Measurements from ENCODE around the gene KIAA0753.

KIAA0753 gene

DNA sequence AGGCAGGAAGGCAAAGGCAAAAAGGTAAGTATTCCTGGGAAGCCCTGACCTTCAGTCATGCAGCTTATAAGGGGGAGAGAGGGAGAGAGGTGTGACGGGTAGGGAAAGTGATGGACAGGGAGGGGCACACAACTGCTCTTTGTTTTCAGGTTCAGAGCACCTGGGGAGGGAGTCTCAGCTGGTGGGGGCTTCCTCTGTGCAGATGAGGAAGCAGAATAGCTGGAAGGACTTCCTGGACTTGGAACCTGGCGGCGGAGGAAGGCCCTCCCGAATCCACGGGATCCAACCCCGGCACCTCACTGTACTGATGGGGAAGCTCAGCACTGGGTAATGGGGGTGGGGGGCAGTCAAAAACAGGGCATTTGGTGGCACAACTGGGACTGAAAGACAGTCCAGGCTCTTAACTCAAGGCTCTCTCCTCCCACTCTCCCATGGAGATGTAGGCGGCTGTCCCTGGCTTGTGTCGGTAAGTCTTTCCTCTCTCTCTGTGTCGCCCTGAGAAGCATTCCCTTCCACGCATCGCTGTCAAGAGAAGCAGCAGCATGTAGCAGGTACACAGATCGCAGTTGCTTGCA, 72.2 kb downstream of the KIAA0753 start:
- DNase-seq, result no peak

DNA sequence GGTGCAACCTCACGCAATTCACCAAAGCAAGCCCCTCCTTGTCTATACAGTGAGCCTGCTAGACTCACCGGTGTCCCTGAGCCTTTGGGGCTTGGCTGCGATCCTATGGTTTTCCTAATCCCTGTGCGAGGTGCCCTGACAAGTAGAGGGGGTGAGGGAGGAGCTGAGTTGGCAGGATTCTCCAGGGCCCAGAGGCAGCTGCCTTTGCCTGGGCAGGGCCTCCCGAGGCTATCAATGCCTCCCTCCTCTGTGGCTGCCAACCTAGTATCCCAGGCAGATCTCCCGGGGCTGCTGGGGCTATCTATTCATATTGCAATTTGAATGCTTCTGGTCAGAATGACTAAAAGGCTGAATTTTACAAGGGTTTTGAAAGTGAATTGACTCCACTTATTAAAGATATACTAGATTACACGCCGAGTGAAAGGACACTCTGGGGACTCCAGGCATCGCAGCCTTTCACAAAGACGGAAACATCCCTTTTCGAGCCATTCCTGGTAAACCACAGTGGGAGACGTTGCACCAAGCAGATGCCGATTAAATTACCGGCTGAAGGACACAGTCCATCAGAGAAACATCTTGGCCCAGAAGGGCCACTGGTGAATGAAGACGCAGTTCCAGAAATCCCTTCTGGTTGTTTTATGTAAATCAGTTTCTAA, 72.9 kb downstream of the KIAA0753 start:
- DNase-seq, result no peak

DNA sequence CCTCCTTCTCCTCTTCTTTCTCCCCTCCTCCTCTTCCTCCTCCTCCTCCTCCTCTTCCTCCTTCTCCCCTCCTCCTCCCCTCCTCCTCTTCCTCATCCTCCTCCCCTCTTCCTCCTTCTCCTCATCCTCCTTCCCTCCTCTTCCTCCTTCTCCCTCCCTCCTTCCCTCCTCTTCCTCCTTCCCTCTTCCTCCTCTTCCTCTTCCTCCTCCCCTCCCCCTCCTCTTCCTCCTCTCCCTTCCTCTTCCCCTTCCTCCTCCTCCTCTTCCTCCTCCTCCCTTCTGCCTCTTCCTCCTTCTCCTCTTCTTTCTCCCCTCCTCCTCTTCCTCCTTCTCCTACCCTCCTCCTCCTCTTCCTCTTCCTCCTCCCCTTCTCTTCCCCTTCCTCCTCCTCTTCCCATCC, 79.1 kb downstream of the KIAA0753 start:
- no peak for DNase-seq

GRCh38 chr17:6560496-6560895, 80.0 kb downstream of the KIAA0753 start:
- no peak for DNase-seq

DNA sequence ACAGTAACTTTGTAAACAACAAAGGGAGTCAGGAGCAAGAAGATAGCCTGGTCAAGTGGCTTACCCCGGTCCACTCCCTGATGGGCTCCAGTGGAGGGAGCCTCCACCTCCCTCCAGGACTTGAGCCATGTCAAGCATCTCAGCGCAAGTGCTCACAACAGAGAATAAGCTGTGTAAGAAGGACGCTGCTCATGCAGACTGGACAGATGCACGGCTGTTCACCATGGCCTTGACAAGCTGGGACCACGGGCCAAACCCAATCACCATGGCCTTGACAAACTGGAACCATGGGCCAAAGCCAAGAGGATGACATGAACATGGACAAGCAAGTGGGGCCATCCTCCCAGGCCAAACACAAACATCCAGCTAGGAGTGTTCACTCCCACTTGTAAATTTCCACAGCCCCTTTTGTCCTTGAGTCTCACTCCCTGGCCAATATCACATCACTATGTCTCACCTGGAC, 80.7 kb downstream of the KIAA0753 start:
- no peak for DNase-seq

GRCh38 chr17:6558932-6559752, 81.4 kb downstream of the KIAA0753 start:
- DNase-seq, result no peak

DNA sequence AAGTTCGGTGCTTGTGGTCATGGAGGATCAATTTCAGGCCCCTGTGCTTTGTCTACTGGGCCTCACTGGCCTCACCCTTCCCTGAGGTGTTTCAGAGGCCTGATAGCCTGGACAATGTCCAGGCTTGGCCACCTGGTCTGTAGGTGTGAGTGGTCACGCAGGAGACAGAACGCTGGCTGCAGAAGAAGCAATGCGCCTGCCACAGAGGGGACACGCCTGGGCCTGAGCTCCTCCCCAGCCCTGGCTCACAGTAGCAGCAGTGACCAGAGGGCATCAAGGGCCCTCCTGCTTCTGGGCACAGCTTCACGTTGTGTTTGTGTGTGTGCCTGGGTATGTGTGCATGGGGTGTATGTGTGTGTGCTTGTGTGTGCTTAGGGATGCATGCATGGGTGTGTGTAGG, 82.2 kb downstream of the KIAA0753 start:
- DNase-seq, result no peak

DNA sequence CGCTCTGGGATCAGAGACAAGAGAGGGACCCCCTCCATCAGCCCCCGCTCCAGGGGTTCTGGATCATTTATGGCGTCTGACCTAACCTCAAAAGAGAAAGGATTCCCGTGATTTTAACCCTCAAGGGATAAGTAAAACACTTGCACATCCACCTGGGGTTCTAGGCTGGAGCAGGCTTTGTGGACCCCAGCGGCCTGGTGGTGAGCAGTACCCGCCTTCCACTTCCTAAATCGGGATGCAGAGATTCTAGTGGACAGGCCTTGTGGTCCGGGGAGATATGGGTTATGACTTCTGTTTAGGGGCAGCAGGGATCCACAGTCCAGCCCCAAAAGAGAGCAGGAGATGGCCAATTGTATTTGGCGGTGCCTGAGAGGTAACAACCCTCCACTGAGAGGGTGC, 83.5 kb downstream of the KIAA0753 start:
- no peak for DNase-seq

GRCh38 chr17:6556121-6557039, 84.1 kb downstream of the KIAA0753 start, which contains the start of gene PITPNM3:
TSS of gene PITPNM3 (minus strand) at chr17:6556555. CDS start at chr17:6556406, 149 bp downstream.
- peak; percentile 59 for DNase-seq

GRCh38 chr17:6555331-6556120, 85.0 kb downstream of the KIAA0753 start:
- peak; percentile 72 for DNase-seq

GRCh38 chr17:6554871-6555330, 85.6 kb downstream of the KIAA0753 start:
- DNase-seq, result peak; percentile 55

- DNase-seq, result no peak
Observed at GRCh38 chr17:6554342-6554741, 86.2 kb downstream of the KIAA0753 start.

DNA sequence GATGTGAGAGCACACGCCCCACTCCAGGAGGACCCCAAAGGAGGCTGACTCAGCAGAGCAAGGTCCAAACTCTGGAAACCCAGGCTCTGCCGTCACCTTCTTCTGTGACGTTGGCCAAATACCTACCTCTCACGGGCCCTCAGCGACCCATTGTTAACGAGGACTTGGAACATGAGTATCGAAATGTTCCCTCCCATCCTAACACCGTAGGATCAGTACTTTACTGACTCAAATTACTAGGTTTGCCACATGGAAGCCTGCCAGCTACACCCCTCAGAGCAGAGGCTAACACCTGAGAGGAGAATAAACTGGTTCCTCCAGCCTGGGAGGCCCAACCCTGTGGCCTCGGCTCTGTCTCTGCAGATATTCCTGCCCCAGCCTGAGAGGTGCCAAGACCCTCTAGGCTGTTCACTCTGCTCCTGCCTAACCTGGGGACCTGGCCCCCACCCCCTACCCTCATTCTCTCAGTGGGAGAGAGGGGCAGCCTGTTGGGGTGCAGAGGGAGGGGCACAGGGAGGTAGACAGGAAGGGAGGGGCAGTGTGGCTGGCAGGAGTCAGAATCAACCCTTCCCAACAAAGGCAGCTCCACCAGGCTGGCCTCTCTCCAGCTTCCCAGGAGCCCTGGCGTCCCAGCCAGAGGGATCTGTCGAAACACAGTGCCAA, 88.5 kb downstream of the KIAA0753 start:
- DNase-seq, result no peak

DNA sequence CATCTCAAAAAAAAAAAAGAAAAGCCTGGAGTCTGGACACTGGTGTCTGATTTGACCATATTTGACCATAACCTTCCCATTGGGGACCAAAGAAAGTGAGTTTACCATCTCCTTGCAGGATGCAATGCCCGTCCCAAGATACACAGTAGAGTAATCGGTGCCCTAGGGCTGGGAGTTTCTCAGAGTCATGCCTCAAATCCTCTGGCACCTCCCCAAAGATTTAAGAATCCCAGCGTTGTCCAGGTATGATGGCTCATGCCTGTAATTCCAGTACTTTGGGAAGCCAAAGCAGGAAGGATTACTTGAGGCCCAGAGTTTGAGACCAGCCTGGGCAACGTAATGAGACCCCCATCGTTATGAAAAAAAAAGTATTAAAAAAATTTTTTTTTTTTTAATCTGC, 89.2 kb downstream of the KIAA0753 start:
- no peak for DNase-seq

DNA sequence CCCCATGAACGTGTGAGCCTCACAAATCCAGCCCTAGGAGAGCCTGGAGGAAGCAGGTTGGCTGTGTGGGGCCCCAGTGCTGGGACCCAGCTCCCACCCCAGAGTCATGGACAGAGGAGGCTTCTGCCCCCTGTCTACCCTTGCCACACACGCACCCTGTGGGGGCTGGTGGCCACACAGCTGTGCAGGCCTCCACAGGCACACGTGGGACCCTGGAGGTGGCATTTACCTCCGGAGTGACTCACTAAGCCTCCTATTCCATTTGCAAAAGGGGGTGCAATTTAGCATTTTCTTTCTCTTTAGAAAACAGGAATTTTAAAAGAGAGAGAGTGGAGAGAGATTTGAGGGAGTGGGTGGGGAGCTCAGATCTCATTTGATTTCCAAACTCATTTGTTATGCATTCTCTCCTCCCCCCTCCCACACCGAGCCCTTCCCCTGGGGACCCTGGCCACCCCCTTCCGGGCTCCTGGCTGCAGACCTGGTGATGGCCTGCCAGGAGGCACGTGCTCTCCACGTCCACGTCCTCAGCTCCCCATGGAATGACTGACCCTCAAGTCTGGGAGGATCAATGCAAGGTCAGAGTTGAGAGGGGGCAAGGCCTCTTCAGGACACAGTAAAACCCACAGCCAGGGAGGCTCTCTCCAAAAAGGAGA, 91.0 kb downstream of the KIAA0753 start:
- no peak for DNase-seq

DNA sequence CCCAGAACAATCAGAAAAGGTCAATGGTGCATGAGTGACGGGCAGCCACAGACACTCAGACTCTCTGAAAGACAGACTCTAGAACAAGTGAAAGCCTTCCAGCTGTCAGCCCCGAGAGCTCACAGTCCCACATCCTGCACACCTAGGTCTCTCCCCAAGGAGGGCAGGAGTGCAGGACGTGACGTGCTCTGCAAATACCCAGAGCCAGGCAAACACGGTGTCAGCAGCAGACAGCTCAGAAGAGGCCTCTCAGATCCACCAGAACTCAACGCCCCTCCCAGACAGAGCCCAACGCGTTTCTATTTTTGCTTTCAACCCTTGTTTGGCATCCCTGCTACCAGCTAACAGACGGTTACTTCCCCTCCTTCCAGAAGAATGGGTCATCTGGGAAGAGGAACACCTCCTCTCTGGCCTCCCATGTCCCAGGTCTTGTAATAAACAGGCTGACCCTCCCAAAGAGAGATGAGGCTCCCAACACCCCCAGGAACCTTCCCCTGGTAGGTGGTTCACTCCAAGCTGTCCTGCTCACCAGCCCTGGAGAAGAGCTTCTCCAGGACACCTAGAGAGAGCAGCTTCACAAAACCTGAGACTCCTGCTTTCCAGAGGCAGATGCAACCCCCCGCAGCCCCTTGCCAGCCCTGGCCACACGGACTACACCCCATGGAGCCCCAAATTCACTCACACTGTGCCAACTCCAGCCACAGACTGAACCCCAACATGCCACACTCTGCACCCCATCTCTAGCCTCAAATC, 91.8 kb downstream of the KIAA0753 start:
- no peak for DNase-seq

GRCh38 chr17:6548034-6548433, 92.5 kb downstream of the KIAA0753 start:
- no peak for DNase-seq

GRCh38 chr17:6547336-6547735, 93.2 kb downstream of the KIAA0753 start:
- DNase-seq, result no peak

DNA sequence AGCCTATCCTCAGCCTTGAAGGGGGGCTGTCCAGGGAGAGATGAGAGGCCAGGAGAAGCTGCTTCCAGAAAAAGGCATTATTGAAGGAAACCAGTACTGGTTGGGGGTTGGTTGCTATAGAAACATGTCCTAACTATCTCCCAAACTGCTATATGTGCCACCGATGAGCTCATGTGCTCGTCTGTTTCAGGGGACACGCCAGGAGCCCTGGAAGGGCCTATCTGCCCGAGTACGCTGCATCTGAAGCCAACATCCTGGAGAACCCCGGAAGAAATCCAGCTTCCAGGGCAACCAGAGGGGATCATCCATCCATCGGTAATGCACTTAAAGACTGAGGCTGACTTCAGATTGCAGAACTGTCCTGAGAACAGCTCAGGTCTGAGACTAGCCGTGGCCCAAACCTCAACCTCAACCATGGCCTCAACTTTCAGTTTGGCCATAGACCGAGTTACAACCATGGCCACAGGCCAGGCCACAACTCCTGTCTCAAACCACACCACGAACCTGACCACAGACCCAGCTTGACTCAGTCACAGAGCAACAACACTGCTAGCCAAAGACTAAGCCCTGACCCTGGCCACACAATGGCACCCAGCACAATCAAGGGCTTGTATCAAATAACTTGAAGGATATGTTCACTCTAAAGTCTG, 94.3 kb downstream of the KIAA0753 start:
- no peak for DNase-seq
